GM19193 (cell line): ENCODE results near the gene CAMK1D.

Experiments used
- POLR2A ChIP-seq: IDR thresholded peaks from 4 replicates; pipeline ENCODE4 v1.6.1; 2011; ENCODE audit not compliant: insufficient read depth, insufficient read length; ENCODE audit errors: extremely low read depth

CAMK1D gene

GRCh38 chr10:12448729-12449391, 99.5 kb downstream of the CAMK1D start:
- TF ChIP-seq POLR2A = peak; percentile 24

DNA sequence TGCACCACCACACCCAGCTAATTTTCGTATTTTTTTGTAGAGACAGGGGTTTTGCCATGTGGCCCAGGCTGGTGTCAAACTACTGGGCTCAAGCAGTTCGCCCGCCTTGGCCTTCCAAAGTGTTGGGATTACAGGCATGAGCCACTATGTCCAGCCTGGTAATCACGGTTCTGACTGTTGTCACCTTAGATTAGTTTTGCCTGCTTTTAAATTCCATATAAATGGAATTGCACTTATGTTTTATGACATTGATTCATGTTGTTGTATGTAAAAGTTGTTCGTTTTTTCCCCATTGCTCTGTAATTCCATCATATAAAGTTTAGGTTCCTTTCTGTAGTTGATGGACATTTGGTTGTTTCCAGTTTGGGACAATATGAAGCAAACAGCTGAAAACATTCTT, 106.0 kb downstream of the CAMK1D start:
- TF ChIP-seq POLR2A = no peak

GRCh38 chr10:12455766-12456165, 106.4 kb downstream of the CAMK1D start:
- no peak for TF ChIP-seq POLR2A

DNA sequence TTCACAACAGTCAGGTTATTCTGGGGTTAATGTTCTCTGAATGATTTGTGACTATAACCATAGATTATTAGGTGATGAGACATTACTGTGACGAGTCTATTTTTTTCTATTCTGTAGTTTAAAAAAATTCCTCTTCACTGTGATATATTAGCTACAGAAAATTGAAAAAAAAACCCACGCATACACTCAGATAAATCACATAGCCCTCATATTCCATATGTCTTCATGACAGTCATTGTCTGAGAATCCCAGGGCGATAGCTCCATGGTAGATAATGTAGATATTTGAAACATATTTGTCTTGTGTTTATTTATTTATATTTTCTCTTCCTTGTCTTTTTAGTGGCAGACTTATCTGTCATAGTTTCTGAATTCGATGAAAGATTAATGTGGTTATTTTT, 110.0 kb downstream of the CAMK1D start:
- no peak for TF ChIP-seq POLR2A

GRCh38 chr10:12459762-12460161, 110.4 kb downstream of the CAMK1D start:
- no peak for TF ChIP-seq POLR2A

- TF ChIP-seq POLR2A = no peak
These were observed 114.1 kb downstream of the CAMK1D start for GRCh38 chr10:12463459-12463838.

DNA sequence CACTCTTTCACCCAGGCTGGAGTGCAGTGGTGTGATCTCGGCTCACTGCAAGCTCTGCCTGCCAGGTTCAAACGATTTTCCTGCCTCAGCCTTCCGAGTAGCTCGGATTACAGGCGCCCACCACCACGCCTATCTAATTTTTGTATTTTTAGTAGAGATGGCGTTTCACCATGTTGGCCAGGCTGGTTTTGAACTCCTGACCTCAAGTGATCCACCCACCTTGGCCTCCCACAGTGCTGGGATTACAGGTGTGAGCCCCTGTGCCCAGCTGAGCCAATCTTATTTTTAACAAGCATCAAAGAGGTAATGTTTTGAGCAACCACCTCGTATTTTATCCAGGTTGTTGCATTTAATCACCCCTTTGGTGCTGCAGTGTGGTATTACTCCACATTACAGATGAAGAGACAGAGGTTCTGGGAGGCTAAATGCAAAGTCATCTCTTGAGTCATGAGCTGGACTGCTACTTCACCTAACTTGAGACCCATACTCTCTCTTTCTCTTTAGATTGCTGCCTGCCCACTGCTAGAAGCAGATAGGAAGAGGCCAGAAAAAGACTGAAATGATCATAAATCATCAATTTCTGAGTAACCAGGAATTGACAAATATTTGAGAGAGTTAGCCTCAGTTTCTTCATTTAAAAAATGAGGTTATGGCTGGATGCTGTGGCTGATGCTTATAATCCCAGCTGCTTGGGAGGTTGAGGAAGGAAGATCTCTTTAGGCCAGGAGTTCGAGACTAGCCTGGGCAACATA, 116.2 kb downstream of the CAMK1D start:
- TF ChIP-seq POLR2A = no peak

DNA sequence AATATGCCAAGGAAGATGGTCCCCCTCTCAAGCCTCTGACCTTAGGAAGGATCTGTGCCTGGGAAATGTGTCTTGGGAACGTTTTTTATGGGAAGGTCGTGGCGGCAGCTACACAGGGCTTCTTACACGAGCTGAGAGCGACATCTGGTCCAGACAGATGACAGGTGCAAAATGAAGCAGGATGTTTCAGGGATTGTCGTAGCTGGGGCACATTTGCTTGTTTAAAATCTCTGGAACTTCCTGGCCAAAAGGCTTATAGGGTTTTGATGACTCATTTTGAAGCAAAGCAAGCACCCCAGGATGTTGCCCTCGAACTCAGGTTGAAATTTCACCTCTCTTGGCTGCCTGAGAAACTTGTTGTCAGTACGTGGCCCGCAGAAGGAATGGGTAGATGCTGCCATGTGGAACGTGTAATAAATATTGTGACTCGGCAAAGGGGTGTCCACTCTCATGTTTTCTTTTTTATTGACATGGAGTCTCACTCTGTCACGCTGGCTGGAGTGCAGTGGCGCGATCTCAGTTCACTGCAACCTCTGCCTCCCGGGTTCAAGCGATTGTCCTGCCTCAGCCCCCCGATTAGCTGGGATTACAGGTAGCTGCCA, 117.5 kb downstream of the CAMK1D start:
- TF ChIP-seq POLR2A = no peak

- no peak for TF ChIP-seq POLR2A
These were observed 120.0 kb downstream of the CAMK1D start for GRCh38 chr10:12469345-12469744.

DNA sequence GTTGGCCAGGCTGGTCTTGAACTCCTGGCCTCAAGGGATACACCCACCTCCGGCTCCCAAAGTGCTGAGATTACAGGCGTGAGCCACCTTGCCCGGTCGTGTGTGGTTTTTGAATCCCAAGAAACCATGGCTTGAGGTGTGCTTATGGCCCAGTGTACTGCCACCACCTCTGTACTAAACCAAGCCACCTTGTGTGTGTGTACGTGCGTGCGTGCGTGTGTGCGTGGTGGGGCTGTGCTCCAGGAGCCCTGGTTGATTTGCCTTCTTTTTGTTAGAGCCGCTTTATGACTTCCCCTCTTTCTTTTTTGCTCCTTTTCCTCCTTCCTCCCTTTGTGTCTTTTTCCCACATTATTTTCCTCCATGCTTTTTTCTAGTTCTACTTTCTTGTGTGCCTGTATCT, 121.4 kb downstream of the CAMK1D start:
- no peak for TF ChIP-seq POLR2A

GRCh38 chr10:12471135-12471534, 121.8 kb downstream of the CAMK1D start:
- no peak for TF ChIP-seq POLR2A

GRCh38 chr10:12473491-12473890, 124.1 kb downstream of the CAMK1D start:
- no peak for TF ChIP-seq POLR2A

DNA sequence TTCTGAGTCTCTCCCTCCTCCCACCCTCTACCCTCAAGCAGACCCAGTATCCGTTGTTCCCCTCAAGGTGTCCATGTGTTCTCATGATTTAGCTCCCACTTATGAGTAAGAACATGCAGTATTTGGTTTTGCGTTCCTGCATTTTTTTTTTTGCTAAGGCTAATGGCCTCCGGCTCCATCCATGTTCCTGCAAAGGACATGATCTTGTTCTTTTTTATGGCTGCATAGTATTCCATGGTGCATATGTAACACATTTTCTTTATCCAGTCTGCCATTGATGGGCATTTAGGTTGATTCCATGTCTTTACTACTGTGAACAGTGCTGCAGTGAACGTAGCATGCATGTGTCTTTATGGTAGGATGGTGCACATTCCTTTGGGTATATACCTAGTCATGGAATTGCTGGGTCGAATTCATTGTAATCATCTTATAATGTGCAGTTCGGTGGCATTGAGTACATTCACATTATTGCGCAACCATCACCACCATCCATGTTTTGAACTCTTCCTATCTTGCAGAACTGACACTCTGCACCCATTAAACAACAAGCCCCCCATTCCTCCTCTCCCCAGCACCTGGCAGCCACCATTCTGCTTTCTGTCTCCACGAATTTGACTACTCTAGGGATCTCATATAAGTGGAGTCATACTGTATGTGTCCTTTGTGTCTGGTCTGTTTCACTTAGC, 125.5 kb downstream of the CAMK1D start:
- TF ChIP-seq POLR2A = no peak

- no peak for TF ChIP-seq POLR2A
These were observed 127.3 kb downstream of the CAMK1D start for GRCh38 chr10:12476656-12477055.

- TF ChIP-seq POLR2A = no peak
These were observed 130.1 kb downstream of the CAMK1D start for GRCh38 chr10:12479437-12479844.
